ENCODE results near the gene MMP1. TPM values are rescaled to one million over a fixed set of nuclear protein-coding genes. Genes with fewer than 3 reads are reported as not detected.
A peak's percentile ranks its signal among the peaks of the same experiment; 100 is the strongest.

Gene MMP1
- total and polyA plus RNA-seq, 12 donors: 0.07 TPM; not detected in 11

GRCh38 chr11:102807921-102808320, 10.0 kb upstream of the MMP1 start:
- peak in 6 of 7 donors; percentile 16 to 54 (median 18) for DNase-seq
- H3K4me3 ChIP-seq: no peak overlapping the region
- TF ChIP-seq POLR2A (IDR thresholded peaks at IDR 0.05): no peak
- TF ChIP-seq, protein P1, sequence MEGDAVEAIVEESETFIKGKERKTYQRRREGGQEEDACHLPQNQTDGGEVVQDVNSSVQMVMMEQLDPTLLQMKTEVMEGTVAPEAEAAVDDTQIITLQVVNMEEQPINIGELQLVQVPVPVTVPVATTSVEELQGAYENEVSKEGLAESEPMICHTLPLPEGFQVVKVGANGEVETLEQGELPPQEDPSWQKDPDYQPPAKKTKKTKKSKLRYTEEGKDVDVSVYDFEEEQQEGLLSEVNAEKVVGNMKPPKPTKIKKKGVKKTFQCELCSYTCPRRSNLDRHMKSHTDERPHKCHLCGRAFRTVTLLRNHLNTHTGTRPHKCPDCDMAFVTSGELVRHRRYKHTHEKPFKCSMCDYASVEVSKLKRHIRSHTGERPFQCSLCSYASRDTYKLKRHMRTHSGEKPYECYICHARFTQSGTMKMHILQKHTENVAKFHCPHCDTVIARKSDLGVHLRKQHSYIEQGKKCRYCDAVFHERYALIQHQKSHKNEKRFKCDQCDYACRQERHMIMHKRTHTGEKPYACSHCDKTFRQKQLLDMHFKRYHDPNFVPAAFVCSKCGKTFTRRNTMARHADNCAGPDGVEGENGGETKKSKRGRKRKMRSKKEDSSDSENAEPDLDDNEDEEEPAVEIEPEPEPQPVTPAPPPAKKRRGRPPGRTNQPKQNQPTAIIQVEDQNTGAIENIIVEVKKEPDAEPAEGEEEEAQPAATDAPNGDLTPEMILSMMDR (IDR thresholded peaks at IDR 0.05): peak in 2 of 6 experiments; percentile 11 to 26
- H3K4me1 ChIP-seq (replicated peaks in 1 of 2): no peaks in the 10 kb centered on the region
- intact Hi-C loops (cut with DNase I): no loop called here
- H3K27ac ChIP-seq: no peak overlapping the region
- H3K36me3 ChIP-seq (replicated peaks in 1 of 2): no peaks in the 10 kb centered on the region
- H3K9me3 ChIP-seq (replicated peaks in 1 of 3): peaks cover 0 to 4% (median 0%) of the 10 kb centered on the region in 3 donors
- WGBS, 4 donors: 25 to 65% (median 43%) methylated on average over 9 to 19 of the region's 19 CpGs
- H3K27me3 ChIP-seq: no peaks in the 10 kb centered on the region

GRCh38 chr11:102806296-102806695, 8.3 kb upstream of the MMP1 start:
- Histone ChIP-seq H3K36me3 (replicated peaks in 1 of 2) (no peaks in the 10 kb centered on the region), H3K9me3 (replicated peaks in 1 of 3) (peaks cover 0 to 4% (median 0%) of the 10 kb centered on the region in 3 donors), H3K27me3 (no peaks in the 10 kb centered on the region), H3K4me1 (replicated peaks in 1 of 2) (no peaks in the 10 kb centered on the region), H3K4me3 (no peak overlapping the region), H3K27ac (no peak overlapping the region)
- intact Hi-C loops (cut with DNase I): no loop called here
- TF ChIP-seq, protein P1 (IDR thresholded peaks at IDR 0.05): no peak
- TF ChIP-seq POLR2A (IDR thresholded peaks at IDR 0.05): no peak
- DNase-seq: no peak
- 62 to 77% (median 70%) methylated on average over 3 of the region's 3 CpGs for WGBS, 4 donors

GRCh38 chr11:102802341-102802740, 4.4 kb upstream of the MMP1 start:
- Histone ChIP-seq H3K4me3 (no peak overlapping the region), H3K36me3 (replicated peaks in 1 of 2) (no peaks in the 10 kb centered on the region), H3K27ac (no peak overlapping the region), H3K27me3 (no peaks in the 10 kb centered on the region), H3K4me1 (replicated peaks in 1 of 2) (no peaks in the 10 kb centered on the region), H3K9me3 (replicated peaks in 1 of 3) (no peaks in the 10 kb centered on the region)
- no peak for DNase-seq
- TF ChIP-seq, protein P1 (IDR thresholded peaks at IDR 0.05): no peak
- TF ChIP-seq POLR2A (IDR thresholded peaks at IDR 0.05): no peak
- 32 to 57% (median 53%) methylated on average over 2 of the region's 2 CpGs for WGBS, 4 donors
- intact Hi-C loops (cut with DNase I): no loop called here

DNA sequence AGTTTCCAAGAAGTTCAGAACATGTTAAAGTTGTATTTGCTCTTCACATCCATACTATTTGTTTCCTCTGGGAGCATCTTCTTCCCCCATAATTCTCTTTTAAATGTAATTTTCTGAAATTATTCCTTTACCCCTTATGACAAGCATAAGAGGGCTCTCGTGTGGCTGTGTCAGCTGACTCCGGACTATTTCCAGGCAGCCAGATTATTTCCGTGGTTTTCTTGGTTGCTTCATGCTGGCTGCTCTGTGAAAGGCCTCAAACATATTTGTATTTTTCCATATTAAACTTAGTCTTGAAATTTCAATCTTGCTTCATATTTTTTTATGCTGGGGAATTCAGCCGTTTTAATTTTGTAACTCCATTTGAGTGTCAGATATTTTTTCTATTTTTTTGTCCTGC, 2.8 kb upstream of the MMP1 start:
- Histone ChIP-seq H3K4me3 (no peak overlapping the region), H3K9me3 (replicated peaks in 1 of 3) (no peaks in the 10 kb centered on the region), H3K4me1 (replicated peaks in 1 of 2) (no peaks in the 10 kb centered on the region), H3K27ac (no peak overlapping the region), H3K36me3 (replicated peaks in 1 of 2) (no peaks in the 10 kb centered on the region), H3K27me3 (no peaks in the 10 kb centered on the region)
- 71 to 78% (median 72%) methylated on average over 4 of the region's 4 CpGs for WGBS, 4 donors
- intact Hi-C loops (cut with DNase I): no loop called here
- TF ChIP-seq, protein P1 (IDR thresholded peaks at IDR 0.05): no peak
- TF ChIP-seq POLR2A (IDR thresholded peaks at IDR 0.05): no peak
- DNase-seq: no peak
